A549 treated with GW870086 at 1 μM for 4 hours (cell line): ENCODE measurements around the gene TXN. TPM values are rescaled to one million over a fixed set of nuclear protein-coding genes. Genes with fewer than 3 reads are reported as not detected.

ENCODE experiments used
- total RNA-seq: library from RNA; stranded (reverse); fragments of 200-300 nt; extraction: Qiagen RNA extraction; gene quantifications from 5 replicates; pipeline ENCODE4 v1.2.3, GENCODE V29; 2022; ENCODE audit warnings: low read depth

The TXN gene
- 1,216 to 1,414 TPM (median 1,277 TPM) in 5 replicates for total RNA-seq

GRCh38 chr9:110256380-110257096 lies at the start of gene TXN:
TSS of gene TXN (minus strand) at chr9:110256507. CDS start at chr9:110256435, 72 bp downstream.

GRCh38 chr9:110208031-110208430 lies 48.3 kb downstream of the TXN start, which contains the start of gene C9orf152:
TSS of gene C9orf152 (minus strand) at chr9:110208159. CDS start at chr9:110207579, 580 bp downstream.

Other genes starting within 250 kb of the TXN start
- gene C9orf152, start 48.3 kb downstream of the TXN start, total RNA-seq, result 0.05 to 0.13 TPM (median 0.07 TPM) in 5 replicates
- not detected in 5 replicates for gene TXNDC8, start 81.4 kb upstream of the TXN start, total RNA-seq